ENCODE measurements around the gene PIP5K1A.

The PIP5K1A gene

DNA sequence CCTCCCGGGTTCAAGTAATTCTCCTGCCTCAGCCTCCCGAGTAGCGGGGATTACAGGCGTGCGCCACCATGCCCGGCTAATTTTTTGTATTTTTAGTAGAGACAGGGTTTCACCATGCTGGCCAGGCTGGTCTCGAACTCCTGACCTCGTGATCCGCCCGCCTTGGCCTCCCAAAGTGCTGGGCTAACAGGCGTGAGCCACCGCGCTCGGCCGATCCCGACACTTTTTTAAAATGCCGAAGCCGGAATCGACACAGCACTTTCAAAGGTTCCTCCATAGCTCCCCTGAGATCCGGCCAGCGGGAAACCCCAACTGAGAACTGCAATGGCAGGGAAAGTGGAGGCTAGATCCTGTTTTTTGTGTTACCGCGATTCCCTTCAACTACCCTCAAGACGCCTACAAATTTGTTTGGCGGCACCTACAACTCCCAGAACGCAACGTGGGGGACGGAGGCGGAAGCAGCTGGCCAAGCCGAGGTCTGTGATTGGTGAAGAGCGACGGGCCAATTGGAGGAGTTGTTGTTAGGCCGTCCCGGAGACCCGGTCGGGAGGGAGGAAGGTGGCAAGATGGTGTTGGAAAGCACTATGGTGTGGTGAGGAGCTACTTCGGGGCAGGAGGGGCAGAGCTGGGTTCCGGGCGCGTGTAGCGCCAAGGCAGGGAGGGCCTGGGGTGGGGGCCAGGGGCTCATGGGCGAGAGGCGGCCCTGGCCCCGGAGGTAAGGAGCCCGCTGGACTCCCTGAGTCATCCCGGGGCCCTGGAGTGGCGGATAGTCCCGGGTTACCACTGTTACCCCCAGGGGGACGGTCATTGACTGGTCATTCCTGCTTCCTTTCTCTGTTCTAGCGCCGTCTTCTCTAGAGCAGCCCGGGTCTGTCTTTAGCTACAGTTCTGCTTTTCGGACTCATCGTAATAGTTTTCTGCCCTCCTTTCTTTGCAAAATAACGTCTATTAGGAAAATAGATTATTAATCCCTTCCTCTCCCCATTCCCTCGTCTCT lies 56.2 kb downstream of the PIP5K1A start, which contains the start of gene PSMD4:
PSMD4 (plus strand) TSS at position 518 of the 997 bp plus-strand sequence; CDS start at position 567, 49 bp downstream.
- Histone ChIP-seq H3K9me3 (replicated peaks in 1 of 11) (no peaks in the 10 kb centered on the region), H3K36me3 (peaks cover 14 to 43% (median 28%) of the 10 kb centered on the region in 11 experiments; a peak in 20 of 22 replicates), H3K9ac (peak within 1 kb of the TSS; percentile 90 to 98 (median 94)), H3K4me3 (peak within 1 kb of the TSS; percentile 68 to 92 (median 82)), H3K27ac (peak within 1 kb of the TSS; percentile 79 to 96 (median 94)), H3K4me1 (peaks cover 10 to 27% (median 16%) of the 10 kb centered on the region in 10 experiments), H3K4me2 (peak within 1 kb of the TSS; percentile 77 to 97 (median 91)), H4K20me1 (peaks cover 0 to 31% (median 20%) of the 10 kb centered on the region in 11 experiments; a peak in 14 of 22 replicates), H3K27me3 (no peaks in the 10 kb centered on the region)
- no peak for TF ChIP-seq Cebpa-rat (IDR thresholded peaks at IDR 0.05)

DNA sequence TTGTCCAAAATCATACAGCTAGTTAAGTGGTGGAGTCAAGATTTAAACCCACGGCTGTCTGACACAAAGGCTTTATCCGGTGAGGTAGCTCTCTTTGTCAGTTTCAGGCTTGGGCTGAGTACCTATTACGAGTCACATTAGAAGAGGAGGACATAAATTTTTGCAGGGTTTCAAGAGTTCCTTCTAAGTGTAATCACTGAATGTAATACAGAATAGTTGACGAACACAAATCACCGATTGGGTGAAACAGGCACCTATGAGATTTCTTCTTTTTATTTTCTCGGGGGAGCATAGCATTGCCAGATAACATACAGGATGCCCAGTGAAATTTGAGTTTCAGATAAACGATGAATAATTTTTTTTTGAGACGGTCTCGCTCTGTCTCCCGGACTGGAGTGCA lies 57.0 kb downstream of the PIP5K1A start:
- Histone ChIP-seq H3K27ac (peak overlapping the region; percentile 79 to 96 (median 94)), H3K9ac (peak overlapping the region; percentile 90 to 98 (median 94)), H3K4me3 (peak overlapping the region; percentile 68 to 92 (median 82)), H3K9me3 (replicated peaks in 1 of 11) (no peaks in the 10 kb centered on the region), H3K27me3 (no peaks in the 10 kb centered on the region), H4K20me1 (peaks cover 0 to 40% (median 28%) of the 10 kb centered on the region in 11 experiments; a peak in 14 of 22 replicates), H3K4me2 (peak overlapping the region; percentile 77 to 97 (median 91)), H3K4me1 (peaks cover 10 to 27% (median 16%) of the 10 kb centered on the region in 10 experiments), H3K36me3 (peaks cover 5 to 43% (median 23%) of the 10 kb centered on the region in 11 experiments; a peak in 19 of 22 replicates)
- TF ChIP-seq Cebpa-rat (IDR thresholded peaks at IDR 0.05): no peak

GRCh38 chr1:151259351-151259750 lies 61.0 kb downstream of the PIP5K1A start:
- Histone ChIP-seq H3K4me2 (no peak overlapping the region), H3K27me3 (no peaks in the 10 kb centered on the region), H3K36me3 (peaks cover 30 to 76% (median 50%) of the 10 kb centered on the region in 11 experiments), H3K9me3 (replicated peaks in 1 of 11) (no peaks in the 10 kb centered on the region), H3K9ac (no peak overlapping the region), H3K4me3 (no peak overlapping the region), H3K27ac (no peak overlapping the region), H4K20me1 (peaks cover 0 to 74% (median 47%) of the 10 kb centered on the region in 11 experiments; a peak in 14 of 22 replicates), H3K4me1 (peaks cover 9 to 38% (median 20%) of the 10 kb centered on the region in 10 experiments)
- no peak for TF ChIP-seq Cebpa-rat (IDR thresholded peaks at IDR 0.05)

- H3K4me2 ChIP-seq: peak overlapping the region in 3 of 11 experiments; percentile 68 to 75 (median 75); a peak in 4 of 22 replicates
- no peaks in the 10 kb centered on the region for H3K27me3 ChIP-seq
- peaks cover 0 to 53% (median 21%) of the 10 kb centered on the region in 10 experiments; a peak in 14 of 20 replicates for H3K4me1 ChIP-seq
- H3K9ac ChIP-seq: peak overlapping the region in 1 of 11 experiments; percentile 7; a peak in 1 of 22 replicates
- peaks cover 84 to 100% (median 95%) of the 10 kb centered on the region in 11 experiments for H3K36me3 ChIP-seq
- peaks cover 0 to 54% (median 18%) of the 10 kb centered on the region in 11 experiments; a peak in 11 of 22 replicates for H4K20me1 ChIP-seq
- H3K27ac ChIP-seq: peak overlapping the region in 5 of 11 experiments; percentile 2 to 59 (median 24); a peak in 4 of 22 replicates
- H3K4me3 ChIP-seq: no peak overlapping the region
- H3K9me3 ChIP-seq (replicated peaks in 1 of 11): no peaks in the 10 kb centered on the region
- TF ChIP-seq Cebpa-rat (IDR thresholded peaks at IDR 0.05): no peak
These were observed 67.3 kb downstream of the PIP5K1A start for GRCh38 chr1:151265446-151266236.

GRCh38 chr1:151266315-151266714 lies 68.0 kb downstream of the PIP5K1A start:
- Histone ChIP-seq H3K27me3 (no peaks in the 10 kb centered on the region), H3K27ac (peak overlapping the region in 2 of 11 experiments; percentile 2 to 59; a peak in 2 of 22 replicates), H4K20me1 (peaks cover 0 to 48% (median 12%) of the 10 kb centered on the region in 11 experiments; a peak in 10 of 22 replicates), H3K4me3 (no peak overlapping the region), H3K4me1 (peaks cover 0 to 56% (median 21%) of the 10 kb centered on the region in 10 experiments; a peak in 14 of 20 replicates), H3K9ac (0 out of 22 replicates have a peak overlapping the region, but pooled peaks of 1 of the 11 experiments have one; percentile 7), H3K36me3 (peaks cover 89 to 100% (median 97%) of the 10 kb centered on the region in 11 experiments), H3K4me2 (no peak overlapping the region), H3K9me3 (replicated peaks in 1 of 11) (no peaks in the 10 kb centered on the region)
- no peak for TF ChIP-seq Cebpa-rat (IDR thresholded peaks at IDR 0.05)

- no peak for TF ChIP-seq Cebpa-rat (IDR thresholded peaks at IDR 0.05)
- Histone ChIP-seq H3K36me3 (peaks cover 87 to 100% (median 97%) of the 10 kb centered on the region in 11 experiments), H4K20me1 (peaks cover 0 to 43% (median 7%) of the 10 kb centered on the region in 11 experiments; a peak in 10 of 22 replicates), H3K4me2 (no peak overlapping the region), H3K4me3 (no peak overlapping the region), H3K27me3 (no peaks in the 10 kb centered on the region), H3K4me1 (peaks cover 0 to 61% (median 22%) of the 10 kb centered on the region in 10 experiments; a peak in 14 of 20 replicates), H3K27ac (no peak overlapping the region; a peak in 1 of 22 replicates), H3K9ac (no peak overlapping the region; a peak in 2 of 22 replicates), H3K9me3 (replicated peaks in 1 of 11) (no peaks in the 10 kb centered on the region)
These were observed 68.5 kb downstream of the PIP5K1A start for GRCh38 chr1:151266821-151267220.

GRCh38 chr1:151267760-151268159 lies 69.4 kb downstream of the PIP5K1A start:
- H3K9me3 ChIP-seq (replicated peaks in 1 of 11): no peaks in the 10 kb centered on the region
- H3K27ac ChIP-seq: peak overlapping the region in 1 of 11 experiments; percentile 15; a peak in 1 of 22 replicates
- peaks cover 78 to 100% (median 91%) of the 10 kb centered on the region in 11 experiments for H3K36me3 ChIP-seq
- H3K4me2 ChIP-seq: no peak overlapping the region
- H3K4me3 ChIP-seq: no peak overlapping the region
- no peak for TF ChIP-seq Cebpa-rat (IDR thresholded peaks at IDR 0.05)
- H3K27me3 ChIP-seq: no peaks in the 10 kb centered on the region
- H3K9ac ChIP-seq: 0 out of 22 replicates have a peak overlapping the region, but pooled peaks of 1 of the 11 experiments have one; percentile 13
- peaks cover 0 to 33% (median 4%) of the 10 kb centered on the region in 11 experiments; a peak in 7 of 22 replicates for H4K20me1 ChIP-seq
- peaks cover 0 to 58% (median 22%) of the 10 kb centered on the region in 10 experiments; a peak in 14 of 20 replicates for H3K4me1 ChIP-seq
